SK-N-MC (cell line): Measurements from ENCODE around the gene ESM1.

ENCODE experiments used
- EZH2 ChIP-seq: fragments of 200-600 bp; sonication (generic); IDR thresholded peaks from one replicate; pipeline ENCODE4 v1.6.1; 2017; ENCODE audit warnings: antibody characterized with exemption
- POLR2AphosphoS5 ChIP-seq: IDR thresholded peaks from 2 replicates; pipeline ENCODE4 v1.6.1; 2012; ENCODE audit warnings: mild to moderate bottlenecking, low read depth, low read length, borderline replicate concordance

GRCh38 chr5:54947187-54947586 lies 38.2 kb downstream of the ESM1 start:
- TF ChIP-seq EZH2, result no peak
- no peak for TF ChIP-seq POLR2AphosphoS5
